IMR-90 (cell line): Measurements from ENCODE around the gene SMC6. TPM values are rescaled to one million over a fixed set of nuclear protein-coding genes. Genes with fewer than 3 reads are reported as not detected.
A peak's percentile ranks its signal among the peaks of the same experiment; 100 is the strongest.

Experiments used
- ATAC-seq: fragments of 200-7000 bp; cut with Tn5 transposase; 2 replicates; pipeline ENCODE4 v1.9.1; 2020; ENCODE audit warnings: low read depth, mild to moderate bottlenecking, moderate library complexity
- BruUV-seq: library from RNA; stranded (reverse); fragments of 400-500 nt; replicated peaks from 2 replicates; lab custom pipeline; 2021; lab: Mats Ljungman, UMichigan
- CTCF ChIA-PET: fragments of 300-600 bp; formaldehyde crosslinking; extraction: SDS; loops from one replicate; lab custom pipeline; 2021; ENCODE audit warnings: antibody characterized with exemption; lab: Yijun Ruan, JAX
- POLR2A ChIA-PET: fragments of 300-600 bp; sonication (Branson Sonifier 250); formaldehyde crosslinking; loops from one replicate; lab custom pipeline; 2022; ENCODE audit warnings: antibody characterized with exemption; ENCODE audit not compliant: unreplicated experiment; lab: Charles Lee
- DNase-seq: peaks from one replicate; pipeline ENCODE4 v3.0.0; 2013
- H2AFZ ChIP-seq: replicated peaks from 2 replicates; pipeline ENCODE3; 2013; ENCODE audit warnings: low read length, mild to moderate bottlenecking; ENCODE audit not compliant: poor library complexity
- H2AK5ac ChIP-seq: 2 replicates; pipeline ENCODE4 v1.6.1; 2013; ENCODE audit warnings: low read depth, low read length, inconsistent platforms
- H2AK9ac ChIP-seq: replicated peaks from 2 replicates; pipeline ENCODE3; 2013; ENCODE audit warnings: mild to moderate bottlenecking, low read depth, low read length, moderate library complexity; ENCODE audit not compliant: poor library complexity
- H2BK120ac ChIP-seq: 2 replicates; pipeline ENCODE4 v1.6.1; 2013; ENCODE audit warnings: low read depth, low read length, inconsistent platforms
- H2BK15ac ChIP-seq: 3 replicates; pipeline ENCODE4 v1.6.1; 2013; ENCODE audit warnings: low read depth, low read length, inconsistent platforms
- H2BK20ac ChIP-seq: 2 replicates; pipeline ENCODE4 v1.6.1; 2013; ENCODE audit warnings: low read depth, mild to moderate bottlenecking, inconsistent platforms, low read length, moderate library complexity
- H2BK5ac ChIP-seq: 2 replicates; pipeline ENCODE4 v1.6.1; 2013; ENCODE audit warnings: mild to moderate bottlenecking, low read depth, low read length, inconsistent platforms; ENCODE audit not compliant: poor library complexity, severe bottlenecking
- H3K14ac ChIP-seq: replicated peaks from 2 replicates; pipeline ENCODE4 v1.6.1; 2013; ENCODE audit warnings: low read depth, low read length, inconsistent platforms
- H3K18ac ChIP-seq: 2 replicates; pipeline ENCODE4 v1.6.1; 2013; ENCODE audit warnings: low read depth, low read length, control low read depth
- H3K23ac ChIP-seq: 2 replicates; pipeline ENCODE4 v1.6.1; 2013; ENCODE audit warnings: low read depth, low read length, inconsistent platforms
- H3K27ac ChIP-seq: 2 replicates; pipeline ENCODE4 v1.5.1; 2013; ENCODE audit warnings: mild to moderate bottlenecking, control low read depth, low read length; ENCODE audit not compliant: insufficient read depth
- H3K27me3 ChIP-seq: 2 replicates; pipeline ENCODE4 v1.6.1; 2013; ENCODE audit warnings: low read length; ENCODE audit not compliant: control insufficient read depth, insufficient read depth
- H3K36me3 ChIP-seq: 2 replicates; pipeline ENCODE4 v1.6.1; 2013; ENCODE audit warnings: low read length, mixed read lengths; ENCODE audit not compliant: control insufficient read depth, insufficient read depth
- H3K4ac ChIP-seq: 2 replicates; pipeline ENCODE4 v1.6.1; 2013; ENCODE audit warnings: low read depth, low read length, inconsistent platforms
- H3K4me1 ChIP-seq: 2 replicates; pipeline ENCODE4 v1.6.1; 2013; ENCODE audit warnings: low read length, mixed read lengths; ENCODE audit not compliant: control insufficient read depth, insufficient read depth
- H3K4me2 ChIP-seq: 2 replicates; pipeline ENCODE4 v1.6.1; 2013; ENCODE audit warnings: low read depth, mild to moderate bottlenecking, control low read depth, low read length, moderate library complexity
- H3K4me3 ChIP-seq: 2 replicates; pipeline ENCODE4 v1.5.1; 2013; ENCODE audit warnings: low read depth, mild to moderate bottlenecking, control low read depth, low read length, moderate library complexity; ENCODE audit not compliant: insufficient read depth
- H3K56ac ChIP-seq: 2 replicates; pipeline ENCODE4 v1.6.1; 2013; ENCODE audit warnings: low read length, inconsistent platforms; ENCODE audit not compliant: insufficient read depth; ENCODE audit errors: extremely low read depth
- H3K79me1 ChIP-seq, 2 experiments: 2 replicates each; pipeline ENCODE4 v1.6.1; 2013; ENCODE audit warnings: low read length in 2 of 2, inconsistent platforms in 1 of 2, low read depth in 1 of 2
- H3K9ac ChIP-seq: 2 replicates; pipeline ENCODE4 v1.6.1; 2013; ENCODE audit warnings: low read depth, low read length, control low read depth
- H3K9me1 ChIP-seq: 2 replicates; pipeline ENCODE4 v1.6.1; 2013; ENCODE audit warnings: low read length, inconsistent platforms; ENCODE audit not compliant: insufficient read depth
- H3K9me3 ChIP-seq: 2 replicates; pipeline ENCODE4 v1.6.1; 2013; ENCODE audit warnings: low read length; ENCODE audit not compliant: control insufficient read depth, insufficient read depth
- H4K20me1 ChIP-seq: 2 replicates; pipeline ENCODE4 v1.6.1; 2013; ENCODE audit warnings: low read length, inconsistent platforms; ENCODE audit not compliant: insufficient read depth
- H4K5ac ChIP-seq: 2 replicates; pipeline ENCODE4 v1.6.1; 2013; ENCODE audit warnings: mild to moderate bottlenecking, low read depth, low read length, control low read depth
- H4K8ac ChIP-seq, 2 experiments: 2 replicates each; pipeline ENCODE4 v1.6.1; 2013; ENCODE audit warnings: low read depth in 2 of 2, low read length in 2 of 2, control low read depth in 1 of 2, inconsistent platforms in 1 of 2
- H4K91ac ChIP-seq: 2 replicates; pipeline ENCODE4 v1.6.1; 2013; ENCODE audit warnings: low read depth, low read length, inconsistent platforms; ENCODE audit not compliant: insufficient read depth
- BHLHE40 ChIP-seq: fragments of 150-350 bp; IDR thresholded peaks from 2 replicates; pipeline ENCODE4 v1.6.1; 2016; ENCODE audit warnings: mild to moderate bottlenecking, low read depth, low read length
- CEBPB ChIP-seq: IDR thresholded peaks from 2 replicates; pipeline ENCODE4 v1.6.1; 2012; ENCODE audit warnings: low read depth, low read length, improper control_type of control experiment
- CHD1 ChIP-seq: IDR thresholded peaks from 2 replicates; pipeline ENCODE4 v1.6.1; 2012; ENCODE audit warnings: low read depth, low read length, improper control_type of control experiment
- FOS ChIP-seq: fragments of 150-350 bp; IDR thresholded peaks from 2 replicates; pipeline ENCODE4 v1.6.1; 2016; ENCODE audit warnings: low read depth, low read length
- MAZ ChIP-seq: IDR thresholded peaks from 2 replicates; pipeline ENCODE4 v1.6.1; 2012; ENCODE audit warnings: low read depth, mild to moderate bottlenecking, low read length, improper control_type of control experiment, moderate library complexity, borderline replicate concordance
- NFE2L2 ChIP-seq: fragments of 150-350 bp; IDR thresholded peaks from 2 replicates; pipeline ENCODE4 v1.6.1; 2016; ENCODE audit warnings: low read depth, mild to moderate bottlenecking, low read length
- RAD21 ChIP-seq: IDR thresholded peaks from 2 replicates; pipeline ENCODE4 v1.6.1; 2012; ENCODE audit warnings: low read length, improper control_type of control experiment
- RCOR1 ChIP-seq: IDR thresholded peaks from 2 replicates; pipeline ENCODE4 v1.6.1; 2012; ENCODE audit warnings: mild to moderate bottlenecking, low read length, improper control_type of control experiment; ENCODE audit not compliant: insufficient replicate concordance
- USF2 ChIP-seq: fragments of 150-350 bp; IDR thresholded peaks from 2 replicates; pipeline ENCODE4 v1.6.1; 2017; ENCODE audit warnings: mild to moderate bottlenecking, antibody characterized with exemption, low read length, low read depth
- WGBS, 2 experiments: methylation state at CpG; one replicate each; pipeline versions ENCODE4 v1.1.5 to v1.1.7; 2013; ENCODE audit warnings: missing lambda C conversion rate in 2 of 2; ENCODE audit not compliant: insufficient read length in 1 of 2; ENCODE audit errors: extremely low coverage in 2 of 2; 5-methylcytosine and 5-hydroxymethylcytosine counted together
- dilution Hi-C: fragments of 300-500 bp; cut with HindIII; formaldehyde crosslinking; loops from one replicate; pipeline ENCODE4 v1.14.3; 2018; ENCODE audit warnings: low sequenced_read_pairs; ENCODE audit not compliant: unreplicated experiment
- in situ Hi-C: fragments of 300-500 bp; cut with MboI; formaldehyde crosslinking; loops from 3 replicates; pipeline ENCODE4 v1.14.3; 2019; ENCODE audit warnings: low sequenced_read_pairs, inconsistent platforms, mixed read lengths
- intact Hi-C: fragments of 100-400 bp; cut with micrococcal nuclease; formaldehyde crosslinking; loops from 2 replicates; pipeline ENCODE4 v1.10.0; 2022
- polyA plus RNA-seq, 3 experiments: library from polyadenylated mRNA; depleted of rRNA; stranded (reverse); fragments of >200 nt; gene quantifications; 2 replicates each; pipeline ENCODE4 v1.2.3, GENCODE V29; 2012; ENCODE audit warnings: low replicate concordance in 1 of 3
- total RNA-seq: library from RNA; depleted of rRNA; stranded (reverse); fragments of >200 nt; gene quantifications from 2 replicates; pipeline ENCODE4 v1.2.3, GENCODE V29; 2012

SMC6 gene
- total and polyA plus RNA-seq, 2 of the 4 experiments (the other 2 are of a cell fraction), result 6.5 to 10.4 TPM

GRCh38 chr2:17680119-17680518 is 73.5 kb downstream of the SMC6 start:
- ATAC-seq (peak; percentile 53), DNase-seq (peak; percentile 13)
- Histone ChIP-seq H3K9me1 (no peaks in the 10 kb centered on the region), H2BK15ac (no peak overlapping the region), H3K9ac (no peak overlapping the region), H3K4me3 (no peak overlapping the region), H3K27me3 (no peaks in the 10 kb centered on the region), H2BK20ac (no peak overlapping the region), H3K4me1 (no peaks in the 10 kb centered on the region), H3K18ac (no peak overlapping the region), H3K56ac (no peak overlapping the region), H3K9me3 (no peaks in the 10 kb centered on the region), H4K5ac (no peak overlapping the region), H3K27ac (no peak overlapping the region), H3K4me2 (no peak overlapping the region), H2AK9ac (no peak overlapping the region), H2BK5ac (no peak overlapping the region), H3K14ac (no peak overlapping the region), H4K20me1 (no peaks in the 10 kb centered on the region), H2AFZ (no peak overlapping the region), H3K79me1 (no peaks in the 10 kb centered on the region; a peak in 1 of 4 replicates), H2BK120ac (no peak overlapping the region), H2AK5ac (no peak overlapping the region), H4K8ac (no peak overlapping the region), H3K36me3 (0 out of 2 replicates have a peak, but pooled peaks cover 3% of the 10 kb centered on the region), H4K91ac (no peak overlapping the region), H3K23ac (no peak overlapping the region), H3K4ac (no peak overlapping the region)
- BruUV-seq, result no TSS peak
- ChIA-PET CTCF (interaction anchor here (1.7 kb wide), 1 partner anchor 9 kb away, joined by 7 read pairs; no protein-coding TSS in a partner anchor), POLR2A (no interaction called here)
- intact Hi-C loops, result no loop called here
- TF ChIP-seq BHLHE40, result no peak
- TF ChIP-seq USF2, result no peak
- TF ChIP-seq CEBPB, result no peak
- TF ChIP-seq RCOR1, result no peak
- TF ChIP-seq CHD1, result no peak
- no peak for TF ChIP-seq RAD21
- no peak for TF ChIP-seq MAZ
- no peak for TF ChIP-seq NFE2L2
- no peak for TF ChIP-seq FOS
- dilution Hi-C loops, result no loop called here
- in situ Hi-C loops, result no loop called here
- WGBS, 2 experiments, result no CpG with 5 or more reads among the region's 3 CpGs
